C4-2B (cell line): ENCODE data around the gene NTF3.

Experiments
- H3K27ac ChIP-seq: fragments of 450-650 bp; 2 replicates; pipeline ENCODE4 v1.5.1; 2017
- ZFX ChIP-seq: fragments of 450-650 bp; IDR thresholded peaks from 2 replicates; pipeline ENCODE4 v1.6.1; 2017
- TF ChIP-seq, protein P1 (sequence below): fragments of 450-650 bp; conservative IDR thresholded peaks from 2 replicates; pipeline ENCODE4 v1.5.1; 2017; ENCODE audit warnings: mild to moderate bottlenecking

NTF3 gene

DNA sequence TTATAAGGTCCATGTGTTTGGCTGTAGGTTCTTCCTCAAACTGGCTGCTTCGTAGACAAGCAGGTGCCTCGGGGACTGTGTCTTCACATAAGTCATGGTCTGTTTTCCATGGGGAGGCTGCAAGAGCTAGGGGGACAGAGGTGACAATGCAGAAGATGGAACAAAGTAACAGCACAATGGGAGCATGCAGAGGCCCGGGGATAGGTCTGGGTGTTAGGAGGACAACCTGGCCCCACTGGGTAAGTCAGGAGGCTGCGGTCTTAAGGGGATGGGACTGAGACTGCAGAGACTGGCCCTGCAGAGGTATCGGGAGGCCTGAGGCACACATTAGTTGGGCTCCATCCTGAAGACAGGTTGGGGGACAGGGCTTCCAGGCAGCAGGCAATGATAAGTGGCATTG is 88.9 kb downstream of the NTF3 start:
- H3K27ac ChIP-seq: no peak overlapping the region
- TF ChIP-seq, protein P1, sequence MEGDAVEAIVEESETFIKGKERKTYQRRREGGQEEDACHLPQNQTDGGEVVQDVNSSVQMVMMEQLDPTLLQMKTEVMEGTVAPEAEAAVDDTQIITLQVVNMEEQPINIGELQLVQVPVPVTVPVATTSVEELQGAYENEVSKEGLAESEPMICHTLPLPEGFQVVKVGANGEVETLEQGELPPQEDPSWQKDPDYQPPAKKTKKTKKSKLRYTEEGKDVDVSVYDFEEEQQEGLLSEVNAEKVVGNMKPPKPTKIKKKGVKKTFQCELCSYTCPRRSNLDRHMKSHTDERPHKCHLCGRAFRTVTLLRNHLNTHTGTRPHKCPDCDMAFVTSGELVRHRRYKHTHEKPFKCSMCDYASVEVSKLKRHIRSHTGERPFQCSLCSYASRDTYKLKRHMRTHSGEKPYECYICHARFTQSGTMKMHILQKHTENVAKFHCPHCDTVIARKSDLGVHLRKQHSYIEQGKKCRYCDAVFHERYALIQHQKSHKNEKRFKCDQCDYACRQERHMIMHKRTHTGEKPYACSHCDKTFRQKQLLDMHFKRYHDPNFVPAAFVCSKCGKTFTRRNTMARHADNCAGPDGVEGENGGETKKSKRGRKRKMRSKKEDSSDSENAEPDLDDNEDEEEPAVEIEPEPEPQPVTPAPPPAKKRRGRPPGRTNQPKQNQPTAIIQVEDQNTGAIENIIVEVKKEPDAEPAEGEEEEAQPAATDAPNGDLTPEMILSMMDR: no peak
- TF ChIP-seq ZFX: no peak

DNA sequence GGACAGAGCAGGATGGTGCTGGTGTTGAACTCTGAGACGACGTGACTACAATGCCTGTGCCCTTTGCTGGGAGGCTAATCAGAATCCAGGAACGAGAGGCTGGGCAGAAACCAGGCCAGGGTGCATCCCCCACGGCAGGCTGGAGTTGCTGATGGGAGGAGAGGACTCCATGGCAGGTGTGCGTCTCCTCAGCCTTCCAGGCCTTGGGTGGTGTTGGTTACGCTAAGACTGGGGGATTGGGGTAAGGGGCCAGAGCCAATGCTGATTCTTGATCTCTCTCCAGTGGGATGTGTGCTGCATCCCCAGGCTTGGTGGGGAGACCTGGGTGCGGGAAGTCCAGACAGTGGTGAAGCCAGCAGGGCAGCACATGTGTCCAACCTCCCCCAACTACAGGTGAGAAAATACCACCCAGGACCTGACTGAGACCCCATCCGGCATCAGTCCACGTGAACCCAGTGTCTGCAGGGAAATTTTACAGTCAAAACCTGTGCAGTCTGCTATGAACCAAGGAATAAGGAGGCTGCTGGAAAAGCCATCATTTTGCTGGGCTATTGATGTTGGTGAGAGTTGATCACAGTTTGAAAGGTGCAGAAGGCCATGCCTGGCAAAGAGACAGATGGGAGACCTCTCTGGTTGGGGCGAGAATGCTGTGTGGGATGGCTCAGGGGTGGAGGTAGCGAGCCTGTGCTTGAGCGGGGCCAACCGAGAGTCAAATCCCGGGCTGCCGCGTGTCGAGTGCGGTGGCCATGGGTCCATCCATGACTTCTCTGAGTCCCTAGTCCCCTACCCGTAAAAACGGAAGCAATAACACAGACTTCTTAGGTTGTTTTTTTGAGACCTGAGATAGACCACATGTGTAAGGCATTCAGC is 89.8 kb downstream of the NTF3 start:
- no peak overlapping the region for H3K27ac ChIP-seq

DNA sequence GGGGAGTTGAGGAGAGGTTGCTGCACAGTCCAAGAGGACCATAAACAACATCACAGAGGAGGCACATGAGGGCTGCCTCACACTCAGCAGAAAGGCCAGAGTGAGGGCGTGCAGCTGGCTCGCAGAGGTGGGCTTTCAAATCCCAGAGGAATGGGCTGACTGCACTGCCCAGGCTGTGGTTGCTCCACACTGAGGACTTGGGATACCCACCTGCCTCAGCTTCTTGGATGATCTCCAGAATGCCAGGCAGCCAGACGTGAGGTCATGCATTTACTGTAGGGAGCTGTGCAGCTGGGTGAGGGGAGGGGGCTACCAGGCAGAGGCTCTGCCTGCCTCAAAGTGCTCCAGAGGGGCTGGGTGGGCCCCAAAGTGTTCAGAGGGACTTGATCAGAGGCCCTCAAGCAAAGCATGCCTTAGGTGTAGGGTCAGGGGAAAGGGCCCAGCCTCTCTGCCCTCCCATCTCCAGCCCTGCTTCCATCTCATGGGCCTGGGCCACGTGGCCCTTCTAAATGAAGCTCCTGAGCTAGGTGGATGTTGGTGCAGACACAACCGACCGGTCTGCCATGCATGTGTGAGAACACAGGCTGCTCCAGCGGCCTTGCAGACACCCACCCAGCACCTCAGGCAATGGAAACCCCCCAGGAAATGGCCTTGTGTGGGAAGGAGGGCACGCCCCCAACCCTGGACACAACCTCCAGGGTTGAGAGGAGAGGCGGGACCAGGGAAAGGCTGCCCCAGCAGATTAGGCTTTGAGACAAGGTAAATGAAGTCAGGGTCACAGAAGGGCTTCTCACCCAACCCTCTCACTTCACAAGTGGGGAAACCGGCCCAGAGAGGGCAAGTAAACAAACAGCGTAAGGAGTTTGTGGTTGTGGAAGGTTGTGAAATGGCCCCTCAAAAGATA is 90.8 kb downstream of the NTF3 start:
- no peak for TF ChIP-seq ZFX
- TF ChIP-seq, protein P1: no peak
- no peak overlapping the region for H3K27ac ChIP-seq

More for the DNA sequence above, 89.8 kb downstream of the NTF3 start:
- TF ChIP-seq, protein P1: no peak
- no peak for TF ChIP-seq ZFX

DNA sequence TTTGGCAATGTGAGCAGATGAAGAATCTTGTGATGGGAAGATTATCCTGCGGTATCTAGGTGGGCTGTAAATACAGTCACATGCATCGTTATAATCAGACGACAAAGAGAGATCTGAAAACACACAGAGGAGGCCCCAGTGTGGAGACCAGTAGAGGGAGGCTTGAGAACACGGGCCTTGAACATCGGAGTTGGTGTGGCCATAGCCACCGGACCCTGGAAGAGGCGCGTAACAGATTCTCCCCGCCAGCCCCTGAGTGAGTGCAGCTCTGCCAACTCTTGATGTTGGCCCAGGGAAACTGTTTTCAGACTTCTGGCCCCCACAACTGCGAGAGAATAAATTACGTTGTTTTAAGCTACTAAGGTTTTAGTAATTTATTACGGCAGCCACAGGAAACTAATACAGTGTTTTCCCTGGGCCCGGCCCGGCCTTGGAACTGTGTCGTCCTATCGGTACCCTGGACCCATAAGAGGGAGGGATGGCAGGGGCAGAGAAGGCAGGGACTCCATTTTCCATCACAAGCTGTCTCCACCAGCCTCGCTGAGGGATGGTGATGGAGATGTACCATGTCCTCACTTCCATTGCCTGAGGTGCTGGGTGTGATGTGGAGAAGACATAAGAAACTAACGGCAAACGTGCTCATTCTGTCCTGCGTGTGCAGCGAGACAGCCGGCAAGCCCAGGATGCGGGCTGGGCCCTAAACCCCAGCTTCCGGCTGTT is 91.6 kb downstream of the NTF3 start:
- H3K27ac ChIP-seq: no peak overlapping the region
- TF ChIP-seq ZFX: no peak
- TF ChIP-seq, protein P1: no peak

DNA sequence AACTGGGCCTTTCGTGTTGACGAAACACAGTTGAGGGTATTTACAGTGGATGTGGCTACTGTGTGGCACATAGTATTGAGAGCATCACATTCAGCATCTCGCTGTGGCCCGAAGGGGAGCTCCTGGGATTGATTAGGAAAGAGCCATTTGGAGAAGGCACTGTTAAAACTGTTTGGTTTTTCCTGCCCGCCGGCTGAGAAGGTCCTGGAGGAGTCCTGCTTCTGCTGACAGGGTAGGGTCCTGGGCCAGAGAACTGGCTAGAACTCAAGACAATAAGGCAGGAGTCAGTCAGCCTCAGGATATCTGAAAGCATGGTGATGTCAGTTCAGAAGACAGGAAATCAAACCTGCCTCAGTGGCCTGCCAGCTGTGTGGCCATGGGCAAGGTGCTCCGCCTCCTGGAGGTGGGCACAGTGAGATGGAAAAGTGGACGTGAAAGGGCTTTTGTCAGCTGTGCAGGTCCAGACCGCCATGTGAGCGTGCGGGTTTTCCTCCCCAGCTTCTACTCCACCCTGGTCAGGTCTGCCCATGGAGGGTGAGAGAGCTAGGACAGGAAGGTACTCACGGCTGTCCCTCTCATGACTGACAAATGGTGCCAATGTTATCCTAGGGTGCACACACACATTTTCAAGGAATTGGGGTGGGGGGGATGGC is 92.3 kb downstream of the NTF3 start:
- TF ChIP-seq, protein P1: no peak
- TF ChIP-seq ZFX: no peak
- no peak overlapping the region for H3K27ac ChIP-seq

DNA sequence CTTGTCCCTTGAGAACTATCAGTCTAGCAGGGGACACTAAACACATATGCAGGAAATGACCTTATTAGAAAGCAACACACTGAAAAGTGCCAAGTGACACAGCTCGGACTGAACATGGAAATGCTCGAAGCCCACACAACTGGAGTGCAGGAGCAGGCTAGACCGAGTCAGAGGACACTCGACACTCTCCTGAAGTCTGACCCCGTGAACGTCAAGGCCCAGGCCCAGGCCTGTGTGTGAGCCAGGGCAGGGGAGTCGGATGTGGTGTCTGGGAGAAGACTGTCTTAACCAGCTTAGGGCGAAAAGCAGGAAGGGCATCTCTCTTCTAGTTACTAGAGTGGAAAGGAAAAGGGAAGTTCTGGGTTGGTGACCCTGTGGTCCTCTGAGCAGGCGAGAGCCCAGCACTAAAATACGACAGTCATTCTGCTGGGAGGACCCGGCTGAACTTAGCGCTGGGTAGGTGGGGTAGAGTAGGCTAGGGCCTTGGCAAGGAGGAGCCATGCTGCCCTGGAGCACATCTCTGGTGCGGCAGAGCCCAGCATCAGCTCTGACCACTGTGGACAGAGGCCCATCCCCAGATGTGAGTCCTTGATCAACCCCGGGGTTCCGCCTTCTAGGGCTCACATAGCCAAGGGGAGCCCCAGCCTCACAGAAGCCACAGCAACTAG is 93.0 kb downstream of the NTF3 start:
- H3K27ac ChIP-seq: no peak overlapping the region
- TF ChIP-seq, protein P1: no peak
